GM23338 (cell line): ENCODE measurements around the gene ADIPOR2. TPM values are rescaled to one million over a fixed set of nuclear protein-coding genes. Genes with fewer than 3 reads are reported as not detected.

Source experiments
- ATAC-seq: fragments of 200-7000 bp; cut with Tn5 transposase; 3 replicates; pipeline ENCODE4 v1.9.1; 2020
- DNase-seq: peaks from one replicate; pipeline ENCODE4 v3.0.0-alpha.2; 2015; ENCODE audit warnings: low spot score
- H2AFZ ChIP-seq: fragments of 200-600 bp; sonication (generic); 2 replicates; pipeline ENCODE4 v1.8.0; 2016; ENCODE audit warnings: antibody characterized with exemption, mild to moderate bottlenecking, moderate library complexity
- H3F3A ChIP-seq: fragments of 200-600 bp; sonication (generic); replicated peaks from 2 replicates; pipeline ENCODE4 v1.8.0; 2017; ENCODE audit warnings: antibody characterized with exemption, mixed run types, low read depth
- H3K27ac ChIP-seq: fragments of 200-600 bp; sonication (generic); 2 replicates; pipeline ENCODE4 v1.6.1; 2016; ENCODE audit warnings: low read depth
- H3K27me3 ChIP-seq: fragments of 200-600 bp; sonication (generic); 2 replicates; pipeline ENCODE4 v1.8.0; 2016; ENCODE audit warnings: mild to moderate bottlenecking, mixed run types, moderate library complexity; ENCODE audit not compliant: insufficient read depth
- H3K36me3 ChIP-seq: fragments of 200-600 bp; sonication (generic); 2 replicates; pipeline ENCODE4 v1.8.0; 2016; ENCODE audit warnings: mild to moderate bottlenecking; ENCODE audit not compliant: insufficient read depth
- H3K4me1 ChIP-seq: fragments of 200-600 bp; sonication (generic); 2 replicates; pipeline ENCODE4 v1.8.0; 2016; ENCODE audit warnings: mild to moderate bottlenecking, moderate library complexity; ENCODE audit not compliant: insufficient read depth
- H3K4me2 ChIP-seq: fragments of 200-600 bp; sonication (generic); 2 replicates; pipeline ENCODE4 v1.7.1; 2017; ENCODE audit warnings: mixed run types
- H3K4me3 ChIP-seq: fragments of 200-600 bp; sonication (generic); 2 replicates; pipeline ENCODE4 v1.6.1; 2016; ENCODE audit warnings: mixed run types
- H3K79me2 ChIP-seq: fragments of 200-600 bp; sonication (generic); replicated peaks from 2 replicates; pipeline ENCODE4 v1.8.0; 2017; ENCODE audit warnings: mild to moderate bottlenecking; ENCODE audit not compliant: insufficient read depth
- H3K9me2 ChIP-seq: fragments of 200-600 bp; sonication (generic); 2 replicates; pipeline ENCODE4 v1.8.0; 2017; ENCODE audit not compliant: insufficient read depth
- H4K20me1 ChIP-seq: fragments of 200-600 bp; sonication (generic); replicated peaks from 2 replicates; pipeline ENCODE4 v1.8.0; 2017; ENCODE audit warnings: mild to moderate bottlenecking; ENCODE audit not compliant: insufficient read depth
- H3K27ac Mint-ChIP-seq: 2 replicates; pipeline ENCODE4 v1.8.0; 2020; ENCODE audit warnings: inconsistent platforms, mild to moderate bottlenecking, moderate library complexity, mixed read lengths
- H3K27me3 Mint-ChIP-seq: 3 replicates; pipeline ENCODE4 v1.8.0; 2022; ENCODE audit warnings: low read depth, mild to moderate bottlenecking, moderate library complexity, mixed read lengths, inconsistent platforms; ENCODE audit not compliant: insufficient read depth, poor library complexity
- H3K36me3 Mint-ChIP-seq: 3 replicates; pipeline ENCODE4 v1.8.0; 2021; ENCODE audit warnings: low read depth, mild to moderate bottlenecking, inconsistent platforms, moderate library complexity, mixed read lengths
- H3K4me1 Mint-ChIP-seq: 3 replicates; pipeline ENCODE4 v1.8.0; 2020; ENCODE audit warnings: mild to moderate bottlenecking, inconsistent platforms, mixed read lengths
- H3K4me3 Mint-ChIP-seq: 3 replicates; pipeline ENCODE4 v1.8.0; 2021; ENCODE audit warnings: moderate library complexity, mild to moderate bottlenecking, inconsistent platforms, mixed read lengths
- H3K9me3 Mint-ChIP-seq: 3 replicates; pipeline ENCODE4 v1.8.0; 2020; ENCODE audit warnings: moderate library complexity, mild to moderate bottlenecking, inconsistent platforms, mixed read lengths
- EZH2 ChIP-seq: fragments of 200-600 bp; sonication (generic); IDR thresholded peaks from one replicate; pipeline ENCODE4 v1.8.0; 2017; ENCODE audit warnings: antibody characterized with exemption, mild to moderate bottlenecking, low read depth; ENCODE audit not compliant: unreplicated experiment
- POLR2AphosphoS5 ChIP-seq: IDR thresholded peaks from 2 replicates; pipeline ENCODE4 v1.6.1; 2016; ENCODE audit warnings: antibody characterized with exemption, low read depth
- STAT1 ChIP-seq: IDR thresholded peaks from one replicate; pipeline ENCODE4 v1.6.1; 2016; ENCODE audit warnings: antibody characterized with exemption; ENCODE audit not compliant: unreplicated experiment
- polyA plus RNA-seq: library from polyadenylated mRNA; unstranded; fragments of >200 nt; fragmentation: Nextera tagmentation; extraction: Ambion mirVana; gene quantifications from 2 replicates; pipeline ENCODE4 v1.2.1, GENCODE V29; 2016
- total RNA-seq: library from RNA; depleted of rRNA; stranded (reverse); fragments of >200 nt; shearing (Covaris generic); gene quantifications from 2 replicates; pipeline ENCODE4 v1.2.3, GENCODE V29; 2014
- TF ChIP-seq, protein P1 (sequence below): IDR thresholded peaks from 2 replicates; pipeline ENCODE4 v1.6.1; 2016; ENCODE audit warnings: antibody characterized with exemption
- TF ChIP-seq, protein P2 (sequence below): fragments of 250-450 bp; sonication (Bioruptor Pico); IDR thresholded peaks from 2 replicates; pipeline ENCODE4 v1.5.0; 2020; ENCODE audit warnings: mild to moderate bottlenecking, moderate library complexity
- TF ChIP-seq, protein P3 (sequence below): IDR thresholded peaks from one replicate; pipeline ENCODE4 v1.6.1; 2018; ENCODE audit warnings: antibody characterized with exemption; ENCODE audit not compliant: unreplicated experiment
- TF ChIP-seq, protein P4 (sequence below), 2 experiments: fragments of 200-600 bp in 1 of 2; sonication (generic) in 1 of 2; conservative IDR thresholded peaks; 2 replicates each; pipeline versions ENCODE4 v1.5.1 to v1.6.1; 2016 to 2017; ENCODE audit warnings: antibody characterized with exemption in 2 of 2, low read depth in 2 of 2, mild to moderate bottlenecking in 2 of 2, moderate library complexity in 1 of 2

ADIPOR2 gene
- total and polyA plus RNA-seq, 2 experiments from 2014 or later: 11.7 to 36.2 TPM

DNA sequence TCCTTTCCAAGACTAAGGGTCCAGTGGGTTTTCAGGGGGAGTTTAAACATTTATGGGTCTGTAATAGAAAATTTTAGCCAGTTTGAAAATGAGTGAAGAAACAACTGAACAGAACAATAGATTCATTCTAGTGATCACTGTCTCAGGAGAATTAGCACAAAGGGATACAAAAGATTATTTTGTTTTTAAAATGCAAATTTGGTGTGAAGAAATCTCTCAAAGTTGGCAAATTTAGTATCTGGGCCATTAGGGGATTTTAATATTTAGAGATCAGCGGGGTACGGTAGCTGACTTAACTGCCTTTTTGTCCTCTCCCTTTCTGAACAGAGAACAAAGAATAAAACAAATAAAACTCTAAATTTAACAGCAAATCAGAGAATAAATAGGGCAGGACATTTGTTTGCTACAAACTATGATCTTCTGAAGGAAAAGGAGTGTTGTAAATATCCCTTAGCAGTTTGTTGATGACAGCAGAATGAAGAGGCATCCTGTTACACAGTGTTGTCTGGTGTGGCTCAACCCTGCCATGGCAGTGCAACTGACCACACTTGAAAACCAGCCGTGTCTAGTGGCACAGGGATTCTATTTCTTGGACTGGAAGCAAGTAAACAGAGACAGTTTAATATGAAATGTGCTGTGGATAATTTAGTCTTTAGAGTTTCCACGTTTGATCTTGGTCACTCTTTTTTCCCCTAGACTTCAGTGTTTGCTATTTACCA lies 83.2 kb downstream of the ADIPOR2 start (continued):
- TF ChIP-seq, protein P1, sequence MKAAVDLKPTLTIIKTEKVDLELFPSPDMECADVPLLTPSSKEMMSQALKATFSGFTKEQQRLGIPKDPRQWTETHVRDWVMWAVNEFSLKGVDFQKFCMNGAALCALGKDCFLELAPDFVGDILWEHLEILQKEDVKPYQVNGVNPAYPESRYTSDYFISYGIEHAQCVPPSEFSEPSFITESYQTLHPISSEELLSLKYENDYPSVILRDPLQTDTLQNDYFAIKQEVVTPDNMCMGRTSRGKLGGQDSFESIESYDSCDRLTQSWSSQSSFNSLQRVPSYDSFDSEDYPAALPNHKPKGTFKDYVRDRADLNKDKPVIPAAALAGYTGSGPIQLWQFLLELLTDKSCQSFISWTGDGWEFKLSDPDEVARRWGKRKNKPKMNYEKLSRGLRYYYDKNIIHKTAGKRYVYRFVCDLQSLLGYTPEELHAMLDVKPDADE: no peak
- TF ChIP-seq, protein P2, sequence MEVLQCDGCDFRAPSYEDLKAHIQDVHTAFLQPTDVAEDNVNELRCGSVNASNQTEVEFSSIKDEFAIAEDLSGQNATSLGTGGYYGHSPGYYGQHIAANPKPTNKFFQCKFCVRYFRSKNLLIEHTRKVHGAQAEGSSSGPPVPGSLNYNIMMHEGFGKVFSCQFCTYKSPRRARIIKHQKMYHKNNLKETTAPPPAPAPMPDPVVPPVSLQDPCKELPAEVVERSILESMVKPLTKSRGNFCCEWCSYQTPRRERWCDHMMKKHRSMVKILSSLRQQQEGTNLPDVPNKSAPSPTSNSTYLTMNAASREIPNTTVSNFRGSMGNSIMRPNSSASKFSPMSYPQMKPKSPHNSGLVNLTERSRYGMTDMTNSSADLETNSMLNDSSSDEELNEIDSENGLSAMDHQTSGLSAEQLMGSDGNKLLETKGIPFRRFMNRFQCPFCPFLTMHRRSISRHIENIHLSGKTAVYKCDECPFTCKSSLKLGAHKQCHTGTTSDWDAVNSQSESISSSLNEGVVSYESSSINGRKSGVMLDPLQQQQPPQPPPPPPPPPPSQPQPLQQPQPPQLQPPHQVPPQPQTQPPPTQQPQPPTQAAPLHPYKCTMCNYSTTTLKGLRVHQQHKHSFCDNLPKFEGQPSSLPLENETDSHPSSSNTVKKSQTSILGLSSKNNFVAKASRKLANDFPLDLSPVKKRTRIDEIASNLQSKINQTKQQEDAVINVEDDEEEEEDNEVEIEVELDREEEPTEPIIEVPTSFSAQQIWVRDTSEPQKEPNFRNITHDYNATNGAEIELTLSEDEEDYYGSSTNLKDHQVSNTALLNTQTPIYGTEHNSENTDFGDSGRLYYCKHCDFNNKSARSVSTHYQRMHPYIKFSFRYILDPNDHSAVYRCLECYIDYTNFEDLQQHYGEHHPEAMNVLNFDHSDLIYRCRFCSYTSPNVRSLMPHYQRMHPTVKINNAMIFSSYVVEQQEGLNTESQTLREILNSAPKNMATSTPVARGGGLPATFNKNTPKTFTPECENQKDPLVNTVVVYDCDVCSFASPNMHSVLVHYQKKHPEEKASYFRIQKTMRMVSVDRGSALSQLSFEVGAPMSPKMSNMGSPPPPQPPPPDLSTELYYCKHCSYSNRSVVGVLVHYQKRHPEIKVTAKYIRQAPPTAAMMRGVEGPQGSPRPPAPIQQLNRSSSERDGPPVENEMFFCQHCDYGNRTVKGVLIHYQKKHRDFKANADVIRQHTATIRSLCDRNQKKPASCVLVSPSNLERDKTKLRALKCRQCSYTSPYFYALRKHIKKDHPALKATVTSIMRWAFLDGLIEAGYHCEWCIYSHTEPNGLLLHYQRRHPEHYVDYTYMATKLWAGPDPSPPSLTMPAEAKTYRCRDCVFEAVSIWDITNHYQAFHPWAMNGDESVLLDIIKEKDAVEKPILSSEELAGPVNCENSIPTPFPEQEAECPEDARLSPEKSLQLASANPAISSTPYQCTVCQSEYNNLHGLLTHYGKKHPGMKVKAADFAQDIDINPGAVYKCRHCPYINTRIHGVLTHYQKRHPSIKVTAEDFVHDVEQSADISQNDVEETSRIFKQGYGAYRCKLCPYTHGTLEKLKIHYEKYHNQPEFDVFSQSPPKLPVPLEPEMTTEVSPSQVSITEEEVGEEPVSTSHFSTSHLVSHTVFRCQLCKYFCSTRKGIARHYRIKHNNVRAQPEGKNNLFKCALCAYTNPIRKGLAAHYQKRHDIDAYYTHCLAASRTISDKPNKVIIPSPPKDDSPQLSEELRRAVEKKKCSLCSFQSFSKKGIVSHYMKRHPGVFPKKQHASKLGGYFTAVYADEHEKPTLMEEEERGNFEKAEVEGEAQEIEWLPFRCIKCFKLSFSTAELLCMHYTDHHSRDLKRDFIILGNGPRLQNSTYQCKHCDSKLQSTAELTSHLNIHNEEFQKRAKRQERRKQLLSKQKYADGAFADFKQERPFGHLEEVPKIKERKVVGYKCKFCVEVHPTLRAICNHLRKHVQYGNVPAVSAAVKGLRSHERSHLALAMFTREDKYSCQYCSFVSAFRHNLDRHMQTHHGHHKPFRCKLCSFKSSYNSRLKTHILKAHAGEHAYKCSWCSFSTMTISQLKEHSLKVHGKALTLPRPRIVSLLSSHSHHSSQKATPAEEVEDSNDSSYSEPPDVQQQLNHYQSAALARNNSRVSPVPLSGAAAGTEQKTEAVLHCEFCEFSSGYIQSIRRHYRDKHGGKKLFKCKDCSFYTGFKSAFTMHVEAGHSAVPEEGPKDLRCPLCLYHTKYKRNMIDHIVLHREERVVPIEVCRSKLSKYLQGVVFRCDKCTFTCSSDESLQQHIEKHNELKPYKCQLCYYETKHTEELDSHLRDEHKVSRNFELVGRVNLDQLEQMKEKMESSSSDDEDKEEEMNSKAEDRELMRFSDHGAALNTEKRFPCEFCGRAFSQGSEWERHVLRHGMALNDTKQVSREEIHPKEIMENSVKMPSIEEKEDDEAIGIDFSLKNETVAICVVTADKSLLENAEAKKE (CRISPR knock-in tag): no peak
- no peak for TF ChIP-seq EZH2

DNA sequence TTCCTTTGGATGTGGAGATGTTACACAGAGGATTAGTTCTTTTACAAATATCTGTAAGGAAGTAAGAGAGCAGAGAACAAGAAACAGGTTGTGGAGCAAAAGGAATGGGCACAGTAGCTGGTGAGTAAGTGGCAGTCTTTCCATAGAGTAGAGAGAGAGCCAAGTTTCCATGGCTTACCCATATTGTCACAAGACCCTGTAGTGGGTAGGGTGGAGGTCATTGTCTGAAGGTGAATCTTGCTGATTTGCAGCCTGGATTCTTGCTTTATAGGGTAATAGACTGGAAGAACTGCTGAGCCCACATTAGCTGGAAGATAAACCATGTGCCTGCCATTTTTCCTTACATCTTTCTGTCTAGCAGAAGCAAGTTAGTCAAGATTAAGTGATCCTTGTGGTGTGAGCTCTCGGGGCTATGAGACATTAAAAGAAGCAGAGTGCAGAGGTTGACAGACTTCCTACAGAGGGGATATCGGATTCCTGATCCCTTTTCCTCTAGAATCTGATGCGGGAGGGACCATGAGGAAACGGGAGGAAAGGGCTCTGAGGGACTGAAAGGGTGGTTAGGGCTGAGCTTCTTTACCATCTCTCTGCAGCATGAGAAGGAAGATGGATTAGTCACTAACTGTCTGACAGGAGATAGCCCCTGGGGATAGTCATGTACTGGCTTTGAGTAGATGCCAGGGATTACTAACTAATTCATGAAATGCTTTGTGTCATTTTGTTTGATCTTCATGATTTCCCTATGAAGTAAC lies 85.5 kb downstream of the ADIPOR2 start:
- Histone ChIP-seq H3F3A (no peaks in the 10 kb centered on the region), H3K4me2 (no peak overlapping the region), H2AFZ (no peak overlapping the region), H4K20me1 (0 out of 2 replicates have a peak, but pooled peaks cover 23% of the 10 kb centered on the region), H3K4me3 (no peak overlapping the region), H3K4me1 (0 out of 2 replicates have a peak, but pooled peaks cover 13% of the 10 kb centered on the region), H3K79me2 (peaks cover 46% of the 10 kb centered on the region), H3K9me2 (no peaks in the 10 kb centered on the region), H3K36me3 (peaks cover 3% of the 10 kb centered on the region; the same call in 1 of the 2 replicates), H3K27ac (no peak overlapping the region), H3K27me3 (no peaks in the 10 kb centered on the region)
- no peak overlapping the region for H3K27ac Mint-ChIP-seq
- ATAC-seq: peak; percentile 64
- no peaks in the 10 kb centered on the region for H3K27me3 Mint-ChIP-seq
- no peak overlapping the region for H3K4me3 Mint-ChIP-seq
- H3K4me1 Mint-ChIP-seq: peaks cover 23% of the 10 kb centered on the region; the same call in 2 of the 3 replicates
- DNase-seq: no peak
- H3K36me3 Mint-ChIP-seq: no peaks in the 10 kb centered on the region; the same call in 1 of the 3 replicates
- H3K9me3 Mint-ChIP-seq: no peaks in the 10 kb centered on the region
- no peak for TF ChIP-seq STAT1
- TF ChIP-seq, protein P3, sequence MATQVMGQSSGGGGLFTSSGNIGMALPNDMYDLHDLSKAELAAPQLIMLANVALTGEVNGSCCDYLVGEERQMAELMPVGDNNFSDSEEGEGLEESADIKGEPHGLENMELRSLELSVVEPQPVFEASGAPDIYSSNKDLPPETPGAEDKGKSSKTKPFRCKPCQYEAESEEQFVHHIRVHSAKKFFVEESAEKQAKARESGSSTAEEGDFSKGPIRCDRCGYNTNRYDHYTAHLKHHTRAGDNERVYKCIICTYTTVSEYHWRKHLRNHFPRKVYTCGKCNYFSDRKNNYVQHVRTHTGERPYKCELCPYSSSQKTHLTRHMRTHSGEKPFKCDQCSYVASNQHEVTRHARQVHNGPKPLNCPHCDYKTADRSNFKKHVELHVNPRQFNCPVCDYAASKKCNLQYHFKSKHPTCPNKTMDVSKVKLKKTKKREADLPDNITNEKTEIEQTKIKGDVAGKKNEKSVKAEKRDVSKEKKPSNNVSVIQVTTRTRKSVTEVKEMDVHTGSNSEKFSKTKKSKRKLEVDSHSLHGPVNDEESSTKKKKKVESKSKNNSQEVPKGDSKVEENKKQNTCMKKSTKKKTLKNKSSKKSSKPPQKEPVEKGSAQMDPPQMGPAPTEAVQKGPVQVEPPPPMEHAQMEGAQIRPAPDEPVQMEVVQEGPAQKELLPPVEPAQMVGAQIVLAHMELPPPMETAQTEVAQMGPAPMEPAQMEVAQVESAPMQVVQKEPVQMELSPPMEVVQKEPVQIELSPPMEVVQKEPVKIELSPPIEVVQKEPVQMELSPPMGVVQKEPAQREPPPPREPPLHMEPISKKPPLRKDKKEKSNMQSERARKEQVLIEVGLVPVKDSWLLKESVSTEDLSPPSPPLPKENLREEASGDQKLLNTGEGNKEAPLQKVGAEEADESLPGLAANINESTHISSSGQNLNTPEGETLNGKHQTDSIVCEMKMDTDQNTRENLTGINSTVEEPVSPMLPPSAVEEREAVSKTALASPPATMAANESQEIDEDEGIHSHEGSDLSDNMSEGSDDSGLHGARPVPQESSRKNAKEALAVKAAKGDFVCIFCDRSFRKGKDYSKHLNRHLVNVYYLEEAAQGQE: no peak
- TF ChIP-seq, protein P4, sequence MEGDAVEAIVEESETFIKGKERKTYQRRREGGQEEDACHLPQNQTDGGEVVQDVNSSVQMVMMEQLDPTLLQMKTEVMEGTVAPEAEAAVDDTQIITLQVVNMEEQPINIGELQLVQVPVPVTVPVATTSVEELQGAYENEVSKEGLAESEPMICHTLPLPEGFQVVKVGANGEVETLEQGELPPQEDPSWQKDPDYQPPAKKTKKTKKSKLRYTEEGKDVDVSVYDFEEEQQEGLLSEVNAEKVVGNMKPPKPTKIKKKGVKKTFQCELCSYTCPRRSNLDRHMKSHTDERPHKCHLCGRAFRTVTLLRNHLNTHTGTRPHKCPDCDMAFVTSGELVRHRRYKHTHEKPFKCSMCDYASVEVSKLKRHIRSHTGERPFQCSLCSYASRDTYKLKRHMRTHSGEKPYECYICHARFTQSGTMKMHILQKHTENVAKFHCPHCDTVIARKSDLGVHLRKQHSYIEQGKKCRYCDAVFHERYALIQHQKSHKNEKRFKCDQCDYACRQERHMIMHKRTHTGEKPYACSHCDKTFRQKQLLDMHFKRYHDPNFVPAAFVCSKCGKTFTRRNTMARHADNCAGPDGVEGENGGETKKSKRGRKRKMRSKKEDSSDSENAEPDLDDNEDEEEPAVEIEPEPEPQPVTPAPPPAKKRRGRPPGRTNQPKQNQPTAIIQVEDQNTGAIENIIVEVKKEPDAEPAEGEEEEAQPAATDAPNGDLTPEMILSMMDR (conservative IDR thresholded peaks at IDR 0.05; ENCODE audit: low read depth in 2 of 2): no peak
- TF ChIP-seq POLR2AphosphoS5: no peak
- TF ChIP-seq, protein P1: no peak
